ENCODE measurements around the gene TMEM44. TPM values are rescaled to one million over a fixed set of nuclear protein-coding genes. Genes with fewer than 3 reads are reported as not detected.

Gene TMEM44
- total and polyA plus RNA-seq, 9 of the 15 experiments (the other 6 are each of a cell fraction or from before 2014, with no cell fraction given), result 0.53 to 18.1 (median 11.3) TPM

- TF ChIP-seq, protein P1, sequence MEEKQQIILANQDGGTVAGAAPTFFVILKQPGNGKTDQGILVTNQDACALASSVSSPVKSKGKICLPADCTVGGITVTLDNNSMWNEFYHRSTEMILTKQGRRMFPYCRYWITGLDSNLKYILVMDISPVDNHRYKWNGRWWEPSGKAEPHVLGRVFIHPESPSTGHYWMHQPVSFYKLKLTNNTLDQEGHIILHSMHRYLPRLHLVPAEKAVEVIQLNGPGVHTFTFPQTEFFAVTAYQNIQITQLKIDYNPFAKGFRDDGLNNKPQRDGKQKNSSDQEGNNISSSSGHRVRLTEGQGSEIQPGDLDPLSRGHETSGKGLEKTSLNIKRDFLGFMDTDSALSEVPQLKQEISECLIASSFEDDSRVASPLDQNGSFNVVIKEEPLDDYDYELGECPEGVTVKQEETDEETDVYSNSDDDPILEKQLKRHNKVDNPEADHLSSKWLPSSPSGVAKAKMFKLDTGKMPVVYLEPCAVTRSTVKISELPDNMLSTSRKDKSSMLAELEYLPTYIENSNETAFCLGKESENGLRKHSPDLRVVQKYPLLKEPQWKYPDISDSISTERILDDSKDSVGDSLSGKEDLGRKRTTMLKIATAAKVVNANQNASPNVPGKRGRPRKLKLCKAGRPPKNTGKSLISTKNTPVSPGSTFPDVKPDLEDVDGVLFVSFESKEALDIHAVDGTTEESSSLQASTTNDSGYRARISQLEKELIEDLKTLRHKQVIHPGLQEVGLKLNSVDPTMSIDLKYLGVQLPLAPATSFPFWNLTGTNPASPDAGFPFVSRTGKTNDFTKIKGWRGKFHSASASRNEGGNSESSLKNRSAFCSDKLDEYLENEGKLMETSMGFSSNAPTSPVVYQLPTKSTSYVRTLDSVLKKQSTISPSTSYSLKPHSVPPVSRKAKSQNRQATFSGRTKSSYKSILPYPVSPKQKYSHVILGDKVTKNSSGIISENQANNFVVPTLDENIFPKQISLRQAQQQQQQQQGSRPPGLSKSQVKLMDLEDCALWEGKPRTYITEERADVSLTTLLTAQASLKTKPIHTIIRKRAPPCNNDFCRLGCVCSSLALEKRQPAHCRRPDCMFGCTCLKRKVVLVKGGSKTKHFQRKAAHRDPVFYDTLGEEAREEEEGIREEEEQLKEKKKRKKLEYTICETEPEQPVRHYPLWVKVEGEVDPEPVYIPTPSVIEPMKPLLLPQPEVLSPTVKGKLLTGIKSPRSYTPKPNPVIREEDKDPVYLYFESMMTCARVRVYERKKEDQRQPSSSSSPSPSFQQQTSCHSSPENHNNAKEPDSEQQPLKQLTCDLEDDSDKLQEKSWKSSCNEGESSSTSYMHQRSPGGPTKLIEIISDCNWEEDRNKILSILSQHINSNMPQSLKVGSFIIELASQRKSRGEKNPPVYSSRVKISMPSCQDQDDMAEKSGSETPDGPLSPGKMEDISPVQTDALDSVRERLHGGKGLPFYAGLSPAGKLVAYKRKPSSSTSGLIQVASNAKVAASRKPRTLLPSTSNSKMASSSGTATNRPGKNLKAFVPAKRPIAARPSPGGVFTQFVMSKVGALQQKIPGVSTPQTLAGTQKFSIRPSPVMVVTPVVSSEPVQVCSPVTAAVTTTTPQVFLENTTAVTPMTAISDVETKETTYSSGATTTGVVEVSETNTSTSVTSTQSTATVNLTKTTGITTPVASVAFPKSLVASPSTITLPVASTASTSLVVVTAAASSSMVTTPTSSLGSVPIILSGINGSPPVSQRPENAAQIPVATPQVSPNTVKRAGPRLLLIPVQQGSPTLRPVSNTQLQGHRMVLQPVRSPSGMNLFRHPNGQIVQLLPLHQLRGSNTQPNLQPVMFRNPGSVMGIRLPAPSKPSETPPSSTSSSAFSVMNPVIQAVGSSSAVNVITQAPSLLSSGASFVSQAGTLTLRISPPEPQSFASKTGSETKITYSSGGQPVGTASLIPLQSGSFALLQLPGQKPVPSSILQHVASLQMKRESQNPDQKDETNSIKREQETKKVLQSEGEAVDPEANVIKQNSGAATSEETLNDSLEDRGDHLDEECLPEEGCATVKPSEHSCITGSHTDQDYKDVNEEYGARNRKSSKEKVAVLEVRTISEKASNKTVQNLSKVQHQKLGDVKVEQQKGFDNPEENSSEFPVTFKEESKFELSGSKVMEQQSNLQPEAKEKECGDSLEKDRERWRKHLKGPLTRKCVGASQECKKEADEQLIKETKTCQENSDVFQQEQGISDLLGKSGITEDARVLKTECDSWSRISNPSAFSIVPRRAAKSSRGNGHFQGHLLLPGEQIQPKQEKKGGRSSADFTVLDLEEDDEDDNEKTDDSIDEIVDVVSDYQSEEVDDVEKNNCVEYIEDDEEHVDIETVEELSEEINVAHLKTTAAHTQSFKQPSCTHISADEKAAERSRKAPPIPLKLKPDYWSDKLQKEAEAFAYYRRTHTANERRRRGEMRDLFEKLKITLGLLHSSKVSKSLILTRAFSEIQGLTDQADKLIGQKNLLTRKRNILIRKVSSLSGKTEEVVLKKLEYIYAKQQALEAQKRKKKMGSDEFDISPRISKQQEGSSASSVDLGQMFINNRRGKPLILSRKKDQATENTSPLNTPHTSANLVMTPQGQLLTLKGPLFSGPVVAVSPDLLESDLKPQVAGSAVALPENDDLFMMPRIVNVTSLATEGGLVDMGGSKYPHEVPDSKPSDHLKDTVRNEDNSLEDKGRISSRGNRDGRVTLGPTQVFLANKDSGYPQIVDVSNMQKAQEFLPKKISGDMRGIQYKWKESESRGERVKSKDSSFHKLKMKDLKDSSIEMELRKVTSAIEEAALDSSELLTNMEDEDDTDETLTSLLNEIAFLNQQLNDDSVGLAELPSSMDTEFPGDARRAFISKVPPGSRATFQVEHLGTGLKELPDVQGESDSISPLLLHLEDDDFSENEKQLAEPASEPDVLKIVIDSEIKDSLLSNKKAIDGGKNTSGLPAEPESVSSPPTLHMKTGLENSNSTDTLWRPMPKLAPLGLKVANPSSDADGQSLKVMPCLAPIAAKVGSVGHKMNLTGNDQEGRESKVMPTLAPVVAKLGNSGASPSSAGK (IDR thresholded peaks at IDR 0.05), result peak; percentile 43; the same call in 1 of the 2 replicates
- TF ChIP-seq ETS1 (conservative IDR thresholded peaks at IDR 0.05; ENCODE audit: control insufficient read depth, low read depth, low read length) (peak; percentile 53), RNF2 (IDR thresholded peaks at IDR 0.05) (peak; percentile 25; the same call in 1 of the 2 replicates), PHF20 (IDR thresholded peaks at IDR 0.05; ENCODE audit: partially characterized antibody) (peak; percentile 27), ID3 (CRISPR knock-in tag; IDR thresholded peaks at IDR 0.05) (no peak), ID3 (tag; IDR thresholded peaks at IDR 0.05) (peak; percentile 59; the same call in 1 of the 2 replicates), NUFIP1 (IDR thresholded peaks at IDR 0.05; ENCODE audit: partially characterized antibody) (no peak), CREB1 (IDR thresholded peaks at IDR 0.05) (peak; percentile 19; the same call in 1 of the 2 replicates), CREB1 (CRISPR knock-in tag; IDR thresholded peaks at IDR 0.05) (no peak)
- TF ChIP-seq, protein P2, sequence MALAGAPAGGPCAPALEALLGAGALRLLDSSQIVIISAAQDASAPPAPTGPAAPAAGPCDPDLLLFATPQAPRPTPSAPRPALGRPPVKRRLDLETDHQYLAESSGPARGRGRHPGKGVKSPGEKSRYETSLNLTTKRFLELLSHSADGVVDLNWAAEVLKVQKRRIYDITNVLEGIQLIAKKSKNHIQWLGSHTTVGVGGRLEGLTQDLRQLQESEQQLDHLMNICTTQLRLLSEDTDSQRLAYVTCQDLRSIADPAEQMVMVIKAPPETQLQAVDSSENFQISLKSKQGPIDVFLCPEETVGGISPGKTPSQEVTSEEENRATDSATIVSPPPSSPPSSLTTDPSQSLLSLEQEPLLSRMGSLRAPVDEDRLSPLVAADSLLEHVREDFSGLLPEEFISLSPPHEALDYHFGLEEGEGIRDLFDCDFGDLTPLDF (CRISPR knock-in tag; IDR thresholded peaks at IDR 0.05), result peak; percentile 29; the same call in 1 of the 2 replicates
- TF ChIP-seq, protein P3, sequence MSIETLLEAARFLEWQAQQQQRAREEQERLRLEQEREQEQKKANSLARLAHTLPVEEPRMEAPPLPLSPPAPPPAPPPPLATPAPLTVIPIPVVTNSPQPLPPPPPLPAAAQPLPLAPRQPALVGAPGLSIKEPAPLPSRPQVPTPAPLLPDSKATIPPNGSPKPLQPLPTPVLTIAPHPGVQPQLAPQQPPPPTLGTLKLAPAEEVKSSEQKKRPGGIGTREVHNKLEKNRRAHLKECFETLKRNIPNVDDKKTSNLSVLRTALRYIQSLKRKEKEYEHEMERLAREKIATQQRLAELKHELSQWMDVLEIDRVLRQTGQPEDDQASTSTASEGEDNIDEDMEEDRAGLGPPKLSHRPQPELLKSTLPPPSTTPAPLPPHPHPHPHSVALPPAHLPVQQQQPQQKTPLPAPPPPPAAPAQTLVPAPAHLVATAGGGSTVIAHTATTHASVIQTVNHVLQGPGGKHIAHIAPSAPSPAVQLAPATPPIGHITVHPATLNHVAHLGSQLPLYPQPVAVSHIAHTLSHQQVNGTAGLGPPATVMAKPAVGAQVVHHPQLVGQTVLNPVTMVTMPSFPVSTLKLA (conservative IDR thresholded peaks at IDR 0.05), result peak; percentile 69 to 92
Measured at GRCh38 chr3:194633349-194634004, at the start of gene TMEM44 (continued).
